ENCODE measurements around the gene POLR3H.

The POLR3H gene

DNA sequence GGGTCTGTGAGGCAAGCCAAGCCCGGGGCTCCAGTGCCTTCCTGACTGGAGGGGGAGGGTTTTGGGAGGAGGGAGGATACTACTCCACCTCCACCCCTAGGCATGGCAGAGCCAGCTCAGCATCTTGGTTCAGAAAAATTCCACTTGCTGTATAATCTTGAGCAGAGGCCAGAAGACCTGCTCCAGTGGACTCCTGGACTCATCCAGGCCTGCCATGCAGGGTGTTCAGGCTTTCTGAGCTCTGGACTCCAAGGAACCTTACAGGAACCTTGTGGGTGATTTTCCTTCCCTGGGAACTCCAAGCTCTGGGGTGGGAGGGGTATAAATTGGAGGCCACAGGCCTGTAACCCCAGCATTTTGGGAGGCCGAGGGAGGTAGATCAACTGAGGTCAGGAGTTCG is 26.0 kb upstream of the POLR3H start:
- H3K4me2 ChIP-seq (ENCODE audit: insufficient read depth, low read length), result no peak overlapping the region
- H3K9ac ChIP-seq (ENCODE audit: low read depth, low read length), result no peak overlapping the region
- H3K9me3 ChIP-seq (ENCODE audit: insufficient read depth, low read length, severe bottlenecking), result no peaks in the 10 kb centered on the region
- H3K36me3 ChIP-seq (ENCODE audit: insufficient read depth, low read length), result no peaks in the 10 kb centered on the region
- no peaks in the 10 kb centered on the region for H3K79me2 ChIP-seq (ENCODE audit: insufficient read depth, low read length)
- no peaks in the 10 kb centered on the region for H4K20me1 ChIP-seq (ENCODE audit: insufficient read depth, low read length)
- no peak overlapping the region for H3K4me3 ChIP-seq (ENCODE audit: low read depth in 1 of 2, low read length in 2 of 2)
- H3K27me3 ChIP-seq (ENCODE audit: insufficient read depth, low read length, poor library complexity), result no peaks in the 10 kb centered on the region
- no peak overlapping the region for H2AFZ ChIP-seq (ENCODE audit: low read depth, low read length)
- DNase-seq (no peak), ATAC-seq (ENCODE audit: insufficient read depth, low read depth) (no peak)
- no peak for TF ChIP-seq EZH2 (IDR thresholded peaks at IDR 0.05; ENCODE audit: borderline replicate concordance, low read depth, low read length, severe bottlenecking)
- no peaks in the 10 kb centered on the region for H3K4me1 ChIP-seq (ENCODE audit: insufficient read depth, low read length)
- no peak overlapping the region for H3K27ac ChIP-seq (ENCODE audit: low read length)

- H4K20me1 ChIP-seq (ENCODE audit: insufficient read depth, low read length), result no peaks in the 10 kb centered on the region
- no peak overlapping the region for H2AFZ ChIP-seq (ENCODE audit: low read depth, low read length)
- ATAC-seq (ENCODE audit: insufficient read depth, low read depth), result no peak
- no peaks in the 10 kb centered on the region for H3K27me3 ChIP-seq (ENCODE audit: insufficient read depth, low read length, poor library complexity)
- TF ChIP-seq EZH2 (IDR thresholded peaks at IDR 0.05; ENCODE audit: borderline replicate concordance, low read depth, low read length, severe bottlenecking), result no peak
- TF ChIP-seq, protein P1, sequence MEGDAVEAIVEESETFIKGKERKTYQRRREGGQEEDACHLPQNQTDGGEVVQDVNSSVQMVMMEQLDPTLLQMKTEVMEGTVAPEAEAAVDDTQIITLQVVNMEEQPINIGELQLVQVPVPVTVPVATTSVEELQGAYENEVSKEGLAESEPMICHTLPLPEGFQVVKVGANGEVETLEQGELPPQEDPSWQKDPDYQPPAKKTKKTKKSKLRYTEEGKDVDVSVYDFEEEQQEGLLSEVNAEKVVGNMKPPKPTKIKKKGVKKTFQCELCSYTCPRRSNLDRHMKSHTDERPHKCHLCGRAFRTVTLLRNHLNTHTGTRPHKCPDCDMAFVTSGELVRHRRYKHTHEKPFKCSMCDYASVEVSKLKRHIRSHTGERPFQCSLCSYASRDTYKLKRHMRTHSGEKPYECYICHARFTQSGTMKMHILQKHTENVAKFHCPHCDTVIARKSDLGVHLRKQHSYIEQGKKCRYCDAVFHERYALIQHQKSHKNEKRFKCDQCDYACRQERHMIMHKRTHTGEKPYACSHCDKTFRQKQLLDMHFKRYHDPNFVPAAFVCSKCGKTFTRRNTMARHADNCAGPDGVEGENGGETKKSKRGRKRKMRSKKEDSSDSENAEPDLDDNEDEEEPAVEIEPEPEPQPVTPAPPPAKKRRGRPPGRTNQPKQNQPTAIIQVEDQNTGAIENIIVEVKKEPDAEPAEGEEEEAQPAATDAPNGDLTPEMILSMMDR (IDR thresholded peaks at IDR 0.05; ENCODE audit: borderline replicate concordance, extremely low read depth, low read length, poor library complexity, severe bottlenecking), result no peak
- no peak overlapping the region for H3K27ac ChIP-seq (ENCODE audit: low read length)
- no peak overlapping the region for H3K4me3 ChIP-seq (ENCODE audit: low read depth in 1 of 2, low read length in 2 of 2)
- H3K79me2 ChIP-seq (ENCODE audit: insufficient read depth, low read length), result no peaks in the 10 kb centered on the region
- no peaks in the 10 kb centered on the region for H3K4me1 ChIP-seq (ENCODE audit: insufficient read depth, low read length)
- no peak overlapping the region for H3K9ac ChIP-seq (ENCODE audit: low read depth, low read length)
- no peaks in the 10 kb centered on the region for H3K36me3 ChIP-seq (ENCODE audit: insufficient read depth, low read length)
- H3K4me2 ChIP-seq (ENCODE audit: insufficient read depth, low read length), result no peak overlapping the region
- DNase-seq, result no peak
- no peaks in the 10 kb centered on the region for H3K9me3 ChIP-seq (ENCODE audit: insufficient read depth, low read length, severe bottlenecking)
Measured at GRCh38 chr22:41568811-41569210, 24.5 kb upstream of the POLR3H start.

- Histone ChIP-seq H3K4me1 (ENCODE audit: insufficient read depth, low read length) (no peaks in the 10 kb centered on the region), H3K9ac (ENCODE audit: low read depth, low read length) (no peak overlapping the region), H3K9me3 (ENCODE audit: insufficient read depth, low read length, severe bottlenecking) (no peaks in the 10 kb centered on the region), H3K4me3 (ENCODE audit: low read depth in 1 of 2, low read length in 2 of 2) (no peak overlapping the region), H2AFZ (ENCODE audit: low read depth, low read length) (no peak overlapping the region), H4K20me1 (ENCODE audit: insufficient read depth, low read length) (no peaks in the 10 kb centered on the region), H3K36me3 (ENCODE audit: insufficient read depth, low read length) (no peaks in the 10 kb centered on the region), H3K27me3 (ENCODE audit: insufficient read depth, low read length, poor library complexity) (no peaks in the 10 kb centered on the region), H3K4me2 (ENCODE audit: insufficient read depth, low read length) (no peak overlapping the region), H3K79me2 (ENCODE audit: insufficient read depth, low read length) (no peaks in the 10 kb centered on the region), H3K27ac (ENCODE audit: low read length) (no peak overlapping the region)
- ATAC-seq (ENCODE audit: insufficient read depth, low read depth) (no peak), DNase-seq (no peak)
- TF ChIP-seq EZH2 (IDR thresholded peaks at IDR 0.05; ENCODE audit: borderline replicate concordance, low read depth, low read length, severe bottlenecking), result no peak
- TF ChIP-seq, protein P1 (IDR thresholded peaks at IDR 0.05; ENCODE audit: borderline replicate concordance, extremely low read depth, low read length, poor library complexity, severe bottlenecking), result no peak
Measured at GRCh38 chr22:41567512-41567768, 23.2 kb upstream of the POLR3H start.

- Histone ChIP-seq H3K27ac (ENCODE audit: low read length) (no peak overlapping the region), H3K9ac (ENCODE audit: low read depth, low read length) (no peak overlapping the region), H4K20me1 (ENCODE audit: insufficient read depth, low read length) (0 out of 2 replicates have a peak, but pooled peaks cover 3% of the 10 kb centered on the region), H2AFZ (ENCODE audit: low read depth, low read length) (no peak overlapping the region), H3K9me3 (ENCODE audit: insufficient read depth, low read length, severe bottlenecking) (no peaks in the 10 kb centered on the region), H3K4me1 (ENCODE audit: insufficient read depth, low read length) (no peaks in the 10 kb centered on the region), H3K27me3 (ENCODE audit: insufficient read depth, low read length, poor library complexity) (peaks cover 13% of the 10 kb centered on the region), H3K36me3 (ENCODE audit: insufficient read depth, low read length) (no peaks in the 10 kb centered on the region), H3K79me2 (ENCODE audit: insufficient read depth, low read length) (no peaks in the 10 kb centered on the region), H3K4me2 (ENCODE audit: insufficient read depth, low read length) (no peak overlapping the region), H3K4me3 (ENCODE audit: low read depth in 1 of 2, low read length in 2 of 2) (no peak overlapping the region)
- TF ChIP-seq, protein P1 (IDR thresholded peaks at IDR 0.05; ENCODE audit: borderline replicate concordance, extremely low read depth, low read length, poor library complexity, severe bottlenecking), result no peak
- no peak for TF ChIP-seq EZH2 (IDR thresholded peaks at IDR 0.05; ENCODE audit: borderline replicate concordance, low read depth, low read length, severe bottlenecking)
- peak; percentile 18 for DNase-seq
- peak; percentile 69 for ATAC-seq (ENCODE audit: insufficient read depth, low read depth)
Measured at GRCh38 chr22:41565403-41566054, 21.3 kb upstream of the POLR3H start.

Data from DND-41 (cell line).